H1 (cell line): ENCODE data around the gene L3MBTL4. TPM values are rescaled to one million over a fixed set of nuclear protein-coding genes. Genes with fewer than 3 reads are reported as not detected.

ENCODE experiments used
- CTCF ChIA-PET: fragments of 300-600 bp; sonication (Branson Sonifier 250); formaldehyde crosslinking; loops from one replicate; lab custom pipeline; 2021; ENCODE audit not compliant: partially characterized antibody; lab: Charles Lee
- POLR2A ChIA-PET: fragments of 300-600 bp; sonication (Branson Sonifier 250); formaldehyde crosslinking; loops from one replicate; lab custom pipeline; 2021; ENCODE audit warnings: inconsistent platforms; ENCODE audit not compliant: partially characterized antibody; lab: Charles Lee
- DNase-seq, 2 experiments: peaks; one replicate each; pipeline versions ENCODE4 v3.0.0 to v3.0.0-alpha.2; 2010 to 2022; ENCODE audit warnings: low spot score in 2 of 2, low read depth in 1 of 2, mixed read lengths in 1 of 2
- FAIRE-seq: peaks from 2 replicates; lab custom pipeline; 2011; peaks lifted over from hg19 to GRCh38; lab: Jason Lieb, UNC
- H2AFZ ChIP-seq: 2 replicates; pipeline ENCODE4 v1.8.1; 2012; ENCODE audit warnings: low read length, inconsistent platforms
- H2AK5ac ChIP-seq: 2 replicates; pipeline ENCODE4 v1.6.1; 2013; ENCODE audit warnings: low read depth, low read length
- H2BK120ac ChIP-seq: replicated peaks from 2 replicates; pipeline ENCODE3; 2013; ENCODE audit warnings: low read depth, low read length, inconsistent platforms
- H2BK12ac ChIP-seq: 2 replicates; pipeline ENCODE4 v1.6.1; 2013; ENCODE audit warnings: low read depth, low read length
- H2BK15ac ChIP-seq: 2 replicates; pipeline ENCODE4 v1.6.1; 2013; ENCODE audit warnings: low read length
- H2BK20ac ChIP-seq: 2 replicates; pipeline ENCODE4 v1.6.1; 2013; ENCODE audit warnings: low read length
- H2BK5ac ChIP-seq: 2 replicates; pipeline ENCODE4 v1.6.1; 2013; ENCODE audit warnings: low read depth, low read length
- H3K14ac ChIP-seq: 2 replicates; pipeline ENCODE4 v1.6.1; 2013; ENCODE audit warnings: inconsistent platforms; ENCODE audit not compliant: insufficient read length
- H3K18ac ChIP-seq: 2 replicates; pipeline ENCODE4 v1.6.1; 2013; ENCODE audit warnings: low read length; ENCODE audit errors: extremely low read depth
- H3K23ac ChIP-seq: 2 replicates; pipeline ENCODE4 v1.6.1; 2013; ENCODE audit warnings: inconsistent platforms; ENCODE audit not compliant: insufficient read length
- H3K23me2 ChIP-seq: 2 replicates; pipeline ENCODE4 v1.6.1; 2013; ENCODE audit warnings: low read depth, low read length
- H3K27ac ChIP-seq: 2 replicates; pipeline ENCODE4 v1.6.1; 2011; ENCODE audit warnings: low read depth, low read length, inconsistent platforms
- H3K27me3 ChIP-seq, 4 experiments: replicated peaks in 1 of 4; 1 replicate in 1 of 4; 2 replicates in 3 of 4; pipeline versions ENCODE4 v1.6.1 to v1.8.1; 2011 to 2013; ENCODE audit warnings: low read length in 3 of 4, mild to moderate bottlenecking in 3 of 4, inconsistent platforms in 2 of 4, mixed read lengths in 2 of 4, moderate library complexity in 1 of 4; ENCODE audit not compliant: control insufficient read depth in 3 of 4, insufficient read depth in 3 of 4; ENCODE audit errors: extremely low read depth in 1 of 4
- H3K36me3 ChIP-seq, 4 experiments: 2 replicates each; pipeline versions ENCODE4 v1.6.1 to v1.8.1; 2011 to 2013; ENCODE audit warnings: mild to moderate bottlenecking in 4 of 4, low read length in 3 of 4, moderate library complexity in 2 of 4, control low read depth in 1 of 4, inconsistent platforms in 1 of 4; ENCODE audit not compliant: insufficient read depth in 4 of 4, control insufficient read depth in 2 of 4
- H3K4ac ChIP-seq: replicated peaks from 2 replicates; pipeline ENCODE3; 2013; ENCODE audit warnings: low read length, low read depth, mixed read lengths, inconsistent platforms; ENCODE audit not compliant: insufficient read length
- H3K4me1 ChIP-seq, 4 experiments: replicated peaks in 1 of 4; 1 replicate in 1 of 4; 2 replicates in 3 of 4; pipeline versions ENCODE4 v1.6.1 to v1.8.1; 2011 to 2013; ENCODE audit warnings: low read length in 3 of 4, inconsistent platforms in 2 of 4, mixed read lengths in 1 of 4; ENCODE audit not compliant: insufficient read depth in 4 of 4, control insufficient read depth in 3 of 4
- H3K4me2 ChIP-seq, 2 experiments: 2 replicates each; pipeline versions ENCODE4 v1.6.1 to v1.8.1; 2011 to 2013; ENCODE audit warnings: low read depth in 2 of 2, low read length in 2 of 2, control low read depth in 1 of 2, inconsistent platforms in 1 of 2, mild to moderate bottlenecking in 1 of 2; ENCODE audit not compliant: insufficient read depth in 1 of 2
- H3K4me3 ChIP-seq, 4 experiments: fragments of 200-600, 300-600 bp in 1 of 4; sonication (generic), shearing (Covaris generic), sonication (Bioruptor Twin) in 1 of 4; 2 replicates each; pipeline versions ENCODE4 v1.5.1 to v1.8.1; 2011 to 2016; ENCODE audit warnings: low read length in 4 of 4, low read depth in 3 of 4, control low read depth in 2 of 4, inconsistent platforms in 2 of 4, mild to moderate bottlenecking in 2 of 4, mixed read lengths in 1 of 4, moderate library complexity in 1 of 4; ENCODE audit not compliant: insufficient read depth in 2 of 4; ENCODE audit errors: extremely low read depth in 1 of 4
- H3K56ac ChIP-seq: replicated peaks from 2 replicates; pipeline ENCODE3; 2013; ENCODE audit warnings: low read depth, mild to moderate bottlenecking, mixed read lengths, low read length, inconsistent platforms; ENCODE audit not compliant: insufficient read length
- H3K79me1 ChIP-seq: 2 replicates; pipeline ENCODE4 v1.6.1; 2013; ENCODE audit warnings: low read depth, low read length, control low read depth
- H3K79me2 ChIP-seq, 2 experiments: 2 replicates each; pipeline versions ENCODE4 v1.6.1 to v1.8.1; 2012 to 2013; ENCODE audit warnings: low read length in 2 of 2, mild to moderate bottlenecking in 2 of 2, inconsistent platforms in 1 of 2; ENCODE audit not compliant: insufficient read depth in 2 of 2, control insufficient read depth in 1 of 2
- H3K9ac ChIP-seq, 4 experiments: replicated peaks in 1 of 4; 1 replicate in 1 of 4; 2 replicates in 3 of 4; pipeline versions ENCODE4 v1.6.1 to v1.8.1; 2011 to 2013; ENCODE audit warnings: low read depth in 3 of 4, low read length in 3 of 4, control low read depth in 2 of 4, mild to moderate bottlenecking in 2 of 4, moderate library complexity in 2 of 4, inconsistent platforms in 1 of 4; ENCODE audit errors: extremely low read depth in 1 of 4
- H3K9me3 ChIP-seq, 2 experiments: 2 replicates each; pipeline versions ENCODE4 v1.6.1 to v1.8.1; 2012 to 2013; ENCODE audit warnings: mild to moderate bottlenecking in 2 of 2, moderate library complexity in 2 of 2, control low read depth in 1 of 2, inconsistent platforms in 1 of 2, low read depth in 1 of 2, low read length in 1 of 2, mixed read lengths in 1 of 2; ENCODE audit not compliant: insufficient read depth in 2 of 2
- H4K20me1 ChIP-seq, 2 experiments: replicated peaks in 1 of 2; 2 replicates each; pipeline versions ENCODE3 to v1.8.1; 2011 to 2013; ENCODE audit warnings: inconsistent platforms in 2 of 2, low read length in 2 of 2, mild to moderate bottlenecking in 1 of 2; ENCODE audit not compliant: insufficient read depth in 2 of 2, control insufficient read depth in 1 of 2
- H4K5ac ChIP-seq: 2 replicates; pipeline ENCODE4 v1.6.1; 2013; ENCODE audit warnings: low read length, low read depth, mixed read lengths, inconsistent platforms; ENCODE audit not compliant: insufficient read length
- H4K8ac ChIP-seq: 2 replicates; pipeline ENCODE4 v1.8.0; 2013; ENCODE audit warnings: mild to moderate bottlenecking, moderate library complexity, low read length, inconsistent platforms; ENCODE audit not compliant: insufficient read depth; ENCODE audit errors: extremely low read depth
- H4K91ac ChIP-seq: replicated peaks from 2 replicates; pipeline ENCODE3; 2013; ENCODE audit warnings: low read length, mixed read lengths, inconsistent platforms; ENCODE audit not compliant: insufficient read length
- BCL11A ChIP-seq, 2 experiments: IDR thresholded peaks; one replicate each; pipeline ENCODE4 v1.6.1; 2011; ENCODE audit warnings: low read depth in 2 of 2, low read length in 2 of 2, mild to moderate bottlenecking in 2 of 2
- EP300 ChIP-seq, 2 experiments: IDR thresholded peaks; 1 replicate in 1 of 2; 2 replicates in 1 of 2; pipeline ENCODE4 v1.6.1; 2011 to 2012; ENCODE audit warnings: low read depth in 2 of 2, low read length in 2 of 2, mild to moderate bottlenecking in 2 of 2, borderline replicate concordance in 1 of 2, inconsistent platforms in 1 of 2, moderate library complexity in 1 of 2
- POLR2AphosphoS5 ChIP-seq: IDR thresholded peaks from 2 replicates; pipeline ENCODE4 v1.6.1; 2011; ENCODE audit warnings: low read depth, low read length
- RAD21 ChIP-seq, 2 experiments: IDR thresholded peaks in 1 of 2; conservative IDR thresholded peaks in 1 of 2; 2 replicates each; pipeline ENCODE4 v1.6.1; 2011; ENCODE audit warnings: low read depth in 2 of 2, low read length in 2 of 2, improper control_type of control experiment in 1 of 2, inconsistent platforms in 1 of 2, mild to moderate bottlenecking in 1 of 2, moderate library complexity in 1 of 2
- RFX5 ChIP-seq: IDR thresholded peaks from 2 replicates; pipeline ENCODE4 v1.6.1; 2011; ENCODE audit warnings: low read depth, low read length, improper control_type of control experiment, borderline replicate concordance
- SRF ChIP-seq: IDR thresholded peaks from 2 replicates; pipeline ENCODE4 v1.6.1; 2011; ENCODE audit warnings: mild to moderate bottlenecking, low read depth, low read length, moderate library complexity
- TAF7 ChIP-seq: optimal IDR thresholded peaks from 2 replicates; pipeline ENCODE3; 2011; ENCODE audit warnings: low read depth, mild to moderate bottlenecking, inconsistent platforms, low read length, moderate library complexity, borderline replicate concordance
- TCF12 ChIP-seq: IDR thresholded peaks from 2 replicates; pipeline ENCODE4 v1.6.1; 2011; ENCODE audit warnings: low read depth, mild to moderate bottlenecking, low read length
- YY1 ChIP-seq: IDR thresholded peaks from 2 replicates; pipeline ENCODE4 v1.6.1; 2011; ENCODE audit warnings: low read depth, mild to moderate bottlenecking, low read length
- WGBS, 2 experiments: shearing (Covaris generic) in 1 of 2; methylation state at CpG; one replicate each; pipeline versions ENCODE4 v1.1.6 to v1.1.7; 2013 to 2015; ENCODE audit warnings: low lambda C conversion rate in 2 of 2, mixed read lengths in 2 of 2, inconsistent platforms in 1 of 2, low coverage in 1 of 2, missing lambda C conversion rate in 1 of 2; ENCODE audit not compliant: insufficient replicate concordance in 2 of 2, insufficient coverage in 1 of 2, insufficient read length in 1 of 2; ENCODE audit errors: extremely low coverage in 1 of 2, missing lambda C conversion rate in 1 of 2; 5-methylcytosine and 5-hydroxymethylcytosine counted together
- polyA plus RNA-seq, 7 experiments: library from polyadenylated mRNA; depleted of rRNA in 3 of 7; stranded (reverse) in 5 of 7; unstranded in 2 of 7; fragments of >200 nt in 5 of 7; fragments of 200-250 nt in 2 of 7; gene quantifications; 1 replicate in 5 of 7; 2 replicates in 1 of 7; 4 replicates in 1 of 7; pipeline versions ENCODE4 v1.2.1 to v1.2.3, GENCODE V29; 2011 to 2013; ENCODE audit warnings: missing spikeins in 2 of 7, mixed read lengths in 2 of 7
- total RNA-seq: library from RNA; stranded (reverse); fragmentation: NEBNext Ultra II Directional; extraction: Animal tissue kit (Norgen Biotek cat#: 25700); gene quantifications from 2 replicates; pipeline ENCODE4 v1.2.1, GENCODE V29; 2021

The L3MBTL4 gene
- total and polyA plus RNA-seq, 2 of the 8 experiments (the other 6 are each of a cell fraction or from before 2014, with no cell fraction given) = 1.0 to 2.1 TPM

- no peak overlapping the region for H2BK120ac ChIP-seq
- no peak for DNase-seq
- no peak overlapping the region for H4K8ac ChIP-seq
- POLR2A ChIA-PET = no interaction called here
- no peak overlapping the region for H3K9ac ChIP-seq
- WGBS, 2 experiments = 100% methylated on average over 2 of the region's 2 CpGs; no CpG with 5 or more reads in 1 of the 2 experiments
- no peak overlapping the region for H3K27ac ChIP-seq
- no peak overlapping the region for H3K4ac ChIP-seq
- no peak overlapping the region for H2BK12ac ChIP-seq
- H3K4me1 ChIP-seq = no peaks in the 10 kb centered on the region
- H3K36me3 ChIP-seq = peaks cover 0 to 3% (median 0%) of the 10 kb centered on the region in 4 experiments; a peak in 2 of 8 replicates
- H2AFZ ChIP-seq = no peak overlapping the region
- H3K9me3 ChIP-seq = peaks cover 8 to 15% of the 10 kb centered on the region in 2 experiments
- TF ChIP-seq EP300 (IDR thresholded peaks at IDR 0.05; ENCODE audit: borderline replicate concordance in 1 of 2, low read depth in 2 of 2, low read length in 2 of 2) (no peak), SRF (no peak), TAF7 (no peak), YY1 (no peak), RFX5 (no peak), RAD21 (IDR thresholded peaks at IDR 0.05 in 1 of 2, conservative IDR thresholded peaks at IDR 0.05 in 1 of 2; ENCODE audit: low read depth in 2 of 2, low read length in 2 of 2) (no peak), POLR2AphosphoS5 (no peak), TCF12 (no peak), BCL11A (IDR thresholded peaks at IDR 0.05; ENCODE audit: low read depth in 2 of 2, low read length in 2 of 2) (no peak)
- H3K4me3 ChIP-seq = no peak overlapping the region
- H3K79me1 ChIP-seq = no peaks in the 10 kb centered on the region
- no peak overlapping the region for H3K4me2 ChIP-seq
- no peaks in the 10 kb centered on the region for H3K27me3 ChIP-seq
- no peak overlapping the region for H2BK20ac ChIP-seq
- no peak overlapping the region for H2BK15ac ChIP-seq
- no peaks in the 10 kb centered on the region for H4K20me1 ChIP-seq
- H3K23me2 ChIP-seq = no peaks in the 10 kb centered on the region
- H3K56ac ChIP-seq = no peak overlapping the region
- no peak for FAIRE-seq
- no peak overlapping the region for H2BK5ac ChIP-seq
- H3K23ac ChIP-seq = no peak overlapping the region
- no peak overlapping the region for H4K5ac ChIP-seq
- CTCF ChIA-PET = interaction anchor here (1.3 to 1.7 kb wide), 2 partner anchors 9 to 90 kb away, joined by 3 to 4 read pairs; no protein-coding TSS in a partner anchor
- H3K18ac ChIP-seq = no peak overlapping the region
- no peak overlapping the region for H3K14ac ChIP-seq
- H2AK5ac ChIP-seq = no peak overlapping the region
- no peak overlapping the region for H4K91ac ChIP-seq
- no peaks in the 10 kb centered on the region for H3K79me2 ChIP-seq
These were observed 86.7 kb downstream of the L3MBTL4 start for GRCh38 chr18:6327895-6328620.
